Vein endothelial cell (primary cell): ENCODE measurements around the gene GGTLC3. TPM values are rescaled to one million over a fixed set of nuclear protein-coding genes. Genes with fewer than 3 reads are reported as not detected.

Experiments
- total RNA-seq: library from RNA; depleted of rRNA; stranded (reverse); fragments of >200 nt; gene quantifications from 2 replicates; pipeline ENCODE4 v1.2.3, GENCODE V29; 2012

The GGTLC3 gene
- total RNA-seq: not detected in 2 replicates

DNA sequence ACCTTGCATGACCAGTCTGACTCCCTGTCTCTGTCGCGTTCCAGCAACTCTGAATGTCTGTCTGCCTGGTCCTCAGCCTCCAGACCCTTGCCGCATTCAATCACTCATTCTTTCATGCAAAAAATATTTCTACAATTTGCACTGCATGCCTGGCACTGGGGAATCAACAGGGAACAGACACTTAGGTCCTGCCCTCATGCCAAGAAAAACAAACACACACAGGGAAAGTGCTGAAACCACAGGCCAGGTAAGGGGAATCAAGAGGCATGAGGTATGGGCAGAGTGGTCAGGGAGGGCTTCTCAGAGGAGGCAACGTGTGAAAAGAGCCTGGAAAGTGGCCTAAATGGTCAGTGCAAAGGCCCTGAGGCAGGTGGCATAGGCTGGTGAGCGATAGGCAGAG is at the start of gene GGTLC3:
Gene GGTLC3, minus strand, starts transcription at position 101 of the 400 bp plus-strand sequence. CDS start 264 bp downstream, outside the sequence.

GRCh38 chr22:18527752-18528596 is 10.0 kb upstream of the GGTLC3 start, which contains the start of gene TMEM191B:
TMEM191B (plus strand) TSS chr22:18527802; CDS start chr22:18527981, 179 bp downstream.

Other genes with a start within 250 kb of the GGTLC3 start
- gene TMEM191B, start 9.6 kb upstream of the GGTLC3 start, total RNA-seq: 0.19 TPM in 1 of 2 replicates, not detected in the other
- gene RIMBP3, start 93.8 kb upstream of the GGTLC3 start, total RNA-seq: 0.33 and 0.38 TPM in 2 replicates